GM19397 (cell line): ENCODE results near the gene EYS.
"Not testable (repeated sequence)": the region's sequence is repeated elsewhere in the genome, so short reads cannot be mapped to it uniquely, and the experiment has no call there.

Experiments used
- ATAC-seq: cut with Tn5 transposase; IDR thresholded peaks from one replicate; pipeline ENCODE4 v1.9.1; 2021; ENCODE audit warnings: mild to moderate bottlenecking, moderate library complexity; ENCODE audit not compliant: unreplicated experiment

Gene EYS

DNA sequence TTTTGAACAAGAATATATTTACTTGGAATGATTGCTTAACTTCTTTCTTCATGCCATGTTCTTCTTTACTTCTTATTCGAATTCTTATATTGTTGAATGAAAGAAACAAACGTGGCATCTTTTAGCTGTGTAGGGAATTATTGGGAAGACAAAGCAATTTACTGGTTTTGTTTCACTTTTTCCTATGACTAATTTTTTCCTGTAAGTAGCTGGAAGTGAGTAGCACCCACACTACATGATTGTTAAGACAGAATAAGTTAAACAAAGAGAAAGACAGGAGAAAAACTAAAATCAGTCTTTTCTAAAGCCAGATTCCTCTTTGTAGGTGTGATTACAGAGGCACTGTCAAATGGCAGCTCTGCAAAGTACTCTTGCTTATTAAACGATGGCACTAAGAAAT, 593.4 kb downstream of the EYS start:
- ATAC-seq: no peak

DNA sequence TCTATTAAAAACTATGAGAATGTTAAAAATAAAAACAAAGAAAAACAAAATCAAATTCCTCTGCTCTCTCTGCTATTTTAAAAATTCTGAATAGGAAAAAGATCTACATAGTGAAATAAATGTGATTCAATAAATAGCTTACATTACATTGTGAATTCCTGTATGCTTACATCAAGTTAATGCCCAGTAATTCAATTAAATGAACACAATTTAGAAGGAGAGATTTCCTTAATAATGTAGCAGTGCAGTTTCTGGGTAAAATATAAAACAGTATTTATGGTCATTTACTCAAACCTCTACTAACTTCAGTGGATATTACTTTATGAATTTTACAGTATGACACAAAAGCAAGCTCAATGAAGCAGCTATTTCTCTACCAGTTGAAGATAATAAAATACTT, 594.6 kb downstream of the EYS start:
- ATAC-seq: no peak

DNA sequence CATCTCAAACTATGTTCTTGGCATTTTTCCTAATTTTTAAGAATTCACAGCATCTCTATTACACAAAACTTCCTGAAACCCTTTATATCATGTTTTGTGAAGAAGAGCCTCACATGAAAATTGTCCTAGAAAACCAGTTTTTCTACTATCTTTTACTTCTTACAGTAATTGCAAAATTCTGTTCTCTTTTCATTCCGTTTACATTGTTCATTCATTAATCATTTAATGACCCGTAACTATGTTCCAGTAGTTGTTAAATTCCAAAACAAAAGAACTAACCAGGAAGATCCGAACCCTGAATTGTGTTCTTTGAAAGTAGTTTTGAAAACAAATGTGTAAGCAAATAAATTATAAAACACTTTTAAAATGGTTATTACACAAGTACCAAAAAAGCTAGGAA, 597.0 kb downstream of the EYS start:
- no peak for ATAC-seq

DNA sequence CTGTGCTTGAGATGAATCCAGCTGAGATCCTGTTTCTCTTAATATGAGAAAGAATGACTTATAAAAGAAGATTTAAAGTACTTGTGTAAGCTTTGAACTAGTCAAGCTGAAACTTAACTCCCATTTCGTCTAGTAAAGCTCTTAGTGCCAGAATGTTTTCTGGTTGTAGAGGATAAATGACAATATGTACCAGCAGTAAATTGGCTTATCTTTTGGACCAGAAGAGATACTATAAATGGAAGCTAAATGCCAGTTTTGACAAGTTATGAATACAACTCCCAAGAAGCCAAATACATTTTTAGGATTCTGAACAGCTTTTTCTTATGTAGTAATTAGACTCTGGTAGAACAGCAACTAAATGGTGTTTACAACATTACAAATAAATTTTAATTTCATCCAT, 608.7 kb downstream of the EYS start:
- ATAC-seq: no peak

DNA sequence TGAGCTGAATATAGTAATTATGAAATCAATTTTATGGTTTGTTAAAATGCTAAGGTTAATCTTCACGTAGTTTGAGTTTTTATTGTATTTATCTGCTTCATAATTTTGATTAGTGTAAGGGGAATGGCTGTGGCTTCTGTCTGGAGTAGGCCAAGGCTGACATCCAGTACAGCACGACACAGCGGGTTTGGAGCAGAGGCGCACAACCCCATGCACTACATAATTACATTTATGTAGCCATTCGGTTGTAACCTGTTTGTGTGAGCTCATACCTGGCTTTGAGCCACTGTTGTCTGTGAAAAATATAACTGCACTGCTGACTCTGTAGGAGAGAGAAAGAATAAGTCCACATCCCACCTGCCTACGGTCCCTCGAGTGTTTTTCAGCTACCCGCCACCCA, 615.5 kb downstream of the EYS start:
- ATAC-seq: no peak

DNA sequence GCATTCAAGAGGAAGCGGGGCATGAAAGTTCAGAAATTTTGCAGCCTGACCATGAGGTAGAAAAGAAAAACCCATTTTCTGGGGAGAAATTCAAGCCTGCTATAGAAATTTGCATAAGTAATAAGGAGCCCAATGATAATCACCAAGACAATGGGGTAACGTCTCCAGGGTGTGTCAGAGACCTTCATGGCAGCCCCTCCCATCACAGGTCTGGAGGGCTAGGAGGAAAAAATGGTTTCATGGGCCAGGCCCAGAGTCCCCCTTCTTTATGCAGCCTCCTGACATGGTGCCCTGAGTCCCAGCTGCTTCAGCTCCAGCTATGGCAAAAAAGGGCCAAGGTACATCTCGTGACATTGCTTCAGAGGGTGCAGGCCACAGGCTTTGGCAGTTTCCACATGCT, 618.5 kb downstream of the EYS start:
- ATAC-seq: no peak

DNA sequence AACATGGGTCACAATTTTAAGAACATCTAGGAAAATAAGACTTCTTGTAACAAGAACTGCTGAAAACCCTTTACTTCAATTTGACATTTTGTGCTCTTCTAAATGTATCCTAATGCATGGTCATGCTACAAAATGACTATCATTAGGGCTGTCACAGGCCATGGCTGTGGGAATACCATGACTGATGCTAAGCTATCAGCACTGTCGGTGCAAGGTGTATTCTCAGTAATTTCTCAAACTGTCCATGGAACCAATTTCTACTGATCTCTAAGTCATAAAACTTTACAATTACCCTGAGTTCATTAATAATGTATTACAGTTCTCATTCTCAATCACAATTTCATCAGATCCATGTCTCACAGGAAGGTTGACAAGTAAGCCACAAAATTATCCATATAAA, 625.3 kb downstream of the EYS start:
- no peak for ATAC-seq

DNA sequence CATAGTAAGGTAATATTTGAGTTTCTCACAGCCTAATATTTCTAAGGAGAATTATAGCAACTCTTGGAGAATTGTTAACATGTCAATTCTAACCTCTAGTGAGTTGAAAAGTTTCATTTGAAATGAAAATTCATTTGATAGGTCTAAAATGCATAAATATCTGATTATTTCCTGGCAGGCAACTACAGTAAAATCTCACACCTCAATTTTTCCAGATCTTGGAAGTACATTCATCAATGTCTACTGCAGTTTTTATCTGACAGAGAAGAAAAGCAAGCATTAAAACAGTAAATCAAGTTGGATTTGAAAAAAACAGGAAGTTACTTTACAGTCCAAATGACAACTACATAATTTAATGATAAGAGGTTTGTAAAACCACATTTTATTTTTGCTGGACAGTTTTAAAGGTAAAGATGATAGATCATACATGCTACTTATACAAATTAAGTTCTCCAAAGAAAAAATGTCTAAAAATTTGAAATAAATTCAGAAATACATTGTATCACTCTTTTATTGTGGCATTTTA, 631.3 kb downstream of the EYS start:
- no peak for ATAC-seq

DNA sequence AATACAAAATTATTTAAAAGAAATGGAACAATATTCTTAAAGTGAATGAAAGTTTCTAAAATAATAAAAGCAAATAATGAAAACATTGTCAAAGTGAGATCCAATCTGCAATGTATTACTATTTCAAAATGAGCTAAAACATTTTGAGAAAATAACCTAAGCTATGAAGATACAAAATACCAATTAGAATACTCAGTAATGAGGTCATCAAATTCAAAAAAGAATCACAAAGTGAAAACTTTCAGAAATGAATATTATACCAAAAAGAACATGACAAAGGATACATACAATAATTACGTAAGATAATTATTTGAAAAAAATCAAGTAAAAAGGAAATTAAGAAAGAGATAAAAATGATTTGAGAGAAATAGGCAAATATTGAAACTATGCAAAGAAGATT, 634.5 kb downstream of the EYS start:
- ATAC-seq: no peak

DNA sequence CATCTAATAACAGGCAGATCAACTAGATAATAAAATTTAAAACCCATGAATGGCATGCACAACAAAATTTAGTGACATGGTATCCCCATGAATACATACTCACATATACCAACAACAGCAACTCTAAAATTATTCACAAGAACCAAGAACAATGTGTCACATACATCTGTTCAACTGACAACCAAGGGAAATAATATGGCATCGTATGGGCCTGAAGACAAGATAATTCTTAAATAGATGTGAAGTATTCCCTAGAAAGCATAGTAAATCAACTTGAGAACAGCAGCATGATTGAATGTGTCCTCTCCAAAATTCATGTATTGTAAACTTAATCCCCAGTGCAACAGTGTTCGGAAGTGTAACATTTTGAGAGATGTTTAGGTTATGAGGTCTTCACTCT, 635.5 kb downstream of the EYS start:
- no peak for ATAC-seq

DNA sequence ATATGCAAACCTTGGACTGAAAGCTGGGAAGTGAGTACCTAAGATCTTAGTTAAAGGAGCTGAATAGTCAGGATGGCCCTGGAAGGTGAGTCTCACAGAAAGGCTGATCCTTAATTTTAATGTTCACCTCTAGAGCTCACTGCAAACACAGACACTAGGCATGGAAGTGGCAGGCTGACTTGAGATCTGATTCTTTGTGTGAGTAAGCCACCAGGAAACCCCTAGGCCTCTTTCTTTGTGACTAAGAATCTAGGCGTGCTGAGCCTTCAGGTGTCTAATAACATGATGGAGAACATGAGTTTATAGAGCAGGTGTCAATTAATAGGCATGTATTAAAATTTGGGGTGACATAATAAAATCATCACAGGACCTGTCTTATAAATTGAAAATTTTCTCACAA, 642.2 kb downstream of the EYS start:
- no peak for ATAC-seq

DNA sequence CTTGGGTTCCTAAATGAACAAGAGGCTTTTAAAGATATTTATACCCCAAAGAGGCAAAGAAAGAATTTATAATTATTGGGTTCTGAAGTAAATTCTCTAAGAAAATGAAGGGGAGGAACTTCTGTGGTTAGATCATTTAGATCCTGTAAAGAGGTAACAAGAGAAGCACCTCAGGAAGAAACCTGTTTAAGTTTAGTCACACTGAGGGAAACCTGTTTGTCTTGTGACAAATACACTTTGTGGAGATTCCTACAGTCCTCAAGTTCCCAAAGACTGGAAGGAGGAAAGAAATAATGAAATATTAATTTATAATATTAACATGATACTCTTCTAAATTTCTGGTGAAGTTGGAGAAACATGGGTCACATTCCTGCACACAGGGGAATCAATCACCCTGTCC, 647.5 kb downstream of the EYS start:
- no peak for ATAC-seq

DNA sequence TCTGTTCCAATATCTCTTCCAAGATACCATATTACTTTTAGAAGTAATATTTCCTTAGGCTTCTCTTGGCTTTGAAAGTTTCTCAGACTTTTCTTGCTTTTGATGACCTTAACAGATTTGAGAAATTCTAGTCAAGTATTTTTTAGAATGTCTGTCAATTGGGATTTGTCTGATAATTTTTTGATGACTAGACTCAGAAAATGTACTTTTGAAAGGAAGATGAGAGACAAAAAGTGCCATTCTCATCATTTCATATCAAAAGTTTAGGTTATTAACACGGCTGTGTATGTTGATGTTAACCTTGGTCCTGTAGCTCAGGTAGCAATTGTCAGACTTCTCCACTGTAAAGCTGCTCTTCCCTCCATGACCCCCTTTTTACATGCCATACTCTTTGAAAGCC, 651.5 kb downstream of the EYS start:
- no peak for ATAC-seq

DNA sequence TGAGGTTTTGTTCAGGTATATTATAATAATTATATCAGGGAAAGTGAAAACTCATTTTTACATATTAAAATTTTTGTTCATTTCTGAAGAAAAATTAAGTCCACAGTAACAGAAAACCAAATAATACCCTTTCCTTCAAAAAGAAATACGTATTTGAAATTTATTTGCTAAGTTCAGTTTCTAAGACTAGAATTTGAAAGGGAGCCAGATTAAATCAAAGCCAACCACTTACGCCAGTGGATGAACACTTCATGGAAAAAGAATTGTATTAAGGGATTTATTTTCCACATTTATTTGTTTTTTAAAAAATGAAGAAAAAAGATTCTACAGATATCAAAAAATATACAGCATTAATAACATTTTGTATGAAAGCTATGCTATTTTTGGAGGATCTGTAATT, 654.4 kb downstream of the EYS start:
- no peak for ATAC-seq

DNA sequence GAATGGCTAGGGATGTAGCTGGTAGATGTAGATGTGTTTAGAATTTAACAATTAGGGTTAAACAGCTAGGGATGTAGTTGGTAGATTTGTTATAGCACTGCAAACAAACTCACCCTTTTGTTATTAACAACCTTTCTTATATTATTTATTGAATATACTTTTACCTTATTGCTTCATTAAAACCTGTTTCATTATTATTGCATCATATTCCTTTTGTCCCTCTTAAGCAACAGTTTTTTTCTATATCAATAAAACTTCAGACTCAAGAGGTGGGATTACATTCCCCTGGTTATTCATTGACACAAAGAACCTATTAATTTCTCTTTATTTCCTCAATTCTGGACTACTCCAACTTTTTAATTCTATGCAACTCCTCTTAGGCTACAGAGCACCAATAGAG, 661.2 kb downstream of the EYS start:
- ATAC-seq: no peak

DNA sequence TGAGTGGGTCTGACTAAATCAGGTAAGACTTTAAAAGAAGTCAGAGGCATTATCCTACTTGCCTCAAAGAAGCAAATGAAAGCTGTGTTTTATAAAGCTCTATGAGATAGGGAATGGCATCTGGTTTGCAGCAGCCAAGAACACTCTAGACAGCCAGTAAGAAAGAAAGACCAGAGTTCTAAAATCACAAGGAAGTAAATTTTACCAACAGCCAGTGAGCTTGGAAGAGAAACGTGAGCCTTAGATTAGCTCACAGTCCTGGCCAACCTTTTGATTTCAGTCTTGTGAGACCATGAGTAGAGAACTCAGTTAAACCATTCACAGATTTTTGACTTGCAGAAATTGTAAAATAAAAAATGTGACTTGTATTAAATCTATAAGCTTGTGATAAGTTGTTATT, 693.0 kb downstream of the EYS start:
- ATAC-seq: no peak

DNA sequence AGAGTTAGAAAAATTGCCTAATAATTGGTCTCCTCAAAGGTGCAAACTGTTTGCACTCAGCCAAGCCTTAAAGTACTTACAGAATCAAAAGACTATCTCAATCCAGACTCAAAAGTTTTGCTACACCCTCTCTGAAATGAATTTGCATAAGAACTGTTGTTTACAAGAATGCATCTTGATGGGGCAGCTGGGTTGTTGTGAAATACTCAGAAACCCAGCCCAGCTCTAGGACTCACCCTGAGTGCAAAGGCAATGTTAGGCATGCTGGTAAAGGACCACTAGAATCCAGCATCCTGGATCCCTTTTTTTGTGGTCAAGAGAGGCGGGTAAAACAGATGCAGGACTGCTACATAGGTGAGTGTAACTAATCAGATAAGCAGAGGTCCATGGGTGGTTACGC, 700.2 kb downstream of the EYS start:
- no peak for ATAC-seq

DNA sequence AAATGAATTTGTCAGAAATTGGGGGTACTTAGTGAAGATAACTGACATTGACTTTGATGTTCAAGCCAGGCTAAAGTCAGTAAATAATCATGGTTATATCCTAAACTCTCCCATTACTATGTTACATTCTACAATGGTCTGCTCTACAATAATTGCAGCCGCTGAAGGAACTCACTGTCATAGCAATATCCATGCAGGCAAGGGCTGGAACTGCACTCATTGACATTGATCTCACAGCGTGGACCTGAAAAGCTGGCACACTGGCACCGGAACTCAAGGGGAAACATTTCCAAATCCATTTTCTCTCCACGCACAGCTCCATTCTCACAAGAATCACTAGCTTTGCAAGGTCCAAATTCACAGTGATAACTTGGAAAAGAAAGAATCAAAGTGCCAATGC, 702.7 kb downstream of the EYS start:
- no peak for ATAC-seq

DNA sequence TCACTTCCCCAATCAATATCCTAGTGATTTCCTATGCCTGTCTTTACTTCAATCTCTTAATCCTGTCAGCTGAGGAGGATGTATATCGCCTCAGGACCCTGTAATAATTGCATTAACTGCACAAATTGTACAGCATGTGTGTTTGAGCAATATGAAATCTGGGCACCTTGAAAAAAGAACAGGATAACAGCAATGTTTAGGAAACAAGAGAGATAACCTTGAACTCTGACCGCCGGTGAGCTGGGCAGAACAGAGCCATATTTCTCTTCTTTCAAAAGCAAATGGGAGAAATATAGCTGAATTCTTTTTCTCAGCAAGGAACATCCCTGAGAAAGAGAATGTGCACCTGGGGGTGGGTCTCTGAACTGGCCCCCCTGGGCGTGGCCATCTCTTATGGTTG, 704.1 kb downstream of the EYS start:
- not testable (repeated sequence) for ATAC-seq

DNA sequence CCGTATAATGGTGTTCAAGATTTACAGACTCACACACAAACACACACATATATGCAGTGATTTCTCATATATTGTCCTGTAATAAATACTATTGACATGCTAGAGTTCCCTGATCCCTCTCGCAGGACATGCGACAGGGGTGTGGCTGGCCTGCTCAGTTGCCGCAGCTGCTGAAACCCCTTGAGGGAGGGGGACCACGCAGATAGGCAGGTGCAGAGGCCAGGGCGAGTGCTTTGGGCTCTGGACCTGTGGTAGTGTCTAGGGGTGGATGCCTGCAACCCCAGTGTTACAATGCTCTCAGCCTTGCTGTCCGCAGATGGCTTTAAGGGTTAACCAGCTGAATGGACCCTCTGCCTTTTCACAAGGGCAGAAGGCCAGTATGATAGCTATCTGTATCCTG, 706.2 kb downstream of the EYS start:
- ATAC-seq: no peak

DNA sequence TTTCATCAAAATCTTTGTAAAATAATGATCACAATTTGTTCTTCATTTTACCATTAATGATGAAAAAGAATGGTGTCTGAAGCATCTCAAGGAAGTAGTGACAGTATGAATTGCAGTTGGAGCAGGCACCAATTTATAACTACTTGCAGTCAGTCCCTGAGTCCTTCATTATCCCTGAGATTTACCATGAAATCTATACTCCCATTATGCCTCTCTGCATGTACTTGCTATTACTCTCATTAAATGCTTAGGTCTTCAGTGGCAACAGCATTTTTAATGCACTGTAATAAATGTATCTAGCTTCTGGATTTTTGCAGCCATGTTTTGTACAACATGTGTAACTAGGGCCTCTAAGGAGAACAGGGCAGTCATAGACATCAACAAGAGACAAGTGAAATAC, 708.8 kb downstream of the EYS start:
- no peak for ATAC-seq

DNA sequence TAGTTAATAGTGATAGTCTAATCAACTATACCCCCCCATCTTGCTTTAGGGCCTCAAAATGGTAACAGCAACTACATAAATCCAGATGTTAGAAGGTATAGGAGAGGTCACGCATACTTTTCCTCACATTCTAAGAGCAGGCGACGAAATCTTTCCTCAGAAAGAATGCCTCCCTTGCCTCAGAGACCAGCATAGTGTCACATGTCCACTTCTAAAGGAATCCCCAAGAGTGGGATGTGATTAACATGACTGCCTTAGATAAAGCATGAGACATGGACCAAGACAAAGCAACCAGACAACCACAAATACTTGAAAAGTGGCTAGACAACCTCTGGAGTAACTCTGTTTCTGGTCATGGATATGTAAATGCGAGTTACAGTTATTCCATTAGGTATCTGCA, 710.7 kb downstream of the EYS start:
- no peak for ATAC-seq

DNA sequence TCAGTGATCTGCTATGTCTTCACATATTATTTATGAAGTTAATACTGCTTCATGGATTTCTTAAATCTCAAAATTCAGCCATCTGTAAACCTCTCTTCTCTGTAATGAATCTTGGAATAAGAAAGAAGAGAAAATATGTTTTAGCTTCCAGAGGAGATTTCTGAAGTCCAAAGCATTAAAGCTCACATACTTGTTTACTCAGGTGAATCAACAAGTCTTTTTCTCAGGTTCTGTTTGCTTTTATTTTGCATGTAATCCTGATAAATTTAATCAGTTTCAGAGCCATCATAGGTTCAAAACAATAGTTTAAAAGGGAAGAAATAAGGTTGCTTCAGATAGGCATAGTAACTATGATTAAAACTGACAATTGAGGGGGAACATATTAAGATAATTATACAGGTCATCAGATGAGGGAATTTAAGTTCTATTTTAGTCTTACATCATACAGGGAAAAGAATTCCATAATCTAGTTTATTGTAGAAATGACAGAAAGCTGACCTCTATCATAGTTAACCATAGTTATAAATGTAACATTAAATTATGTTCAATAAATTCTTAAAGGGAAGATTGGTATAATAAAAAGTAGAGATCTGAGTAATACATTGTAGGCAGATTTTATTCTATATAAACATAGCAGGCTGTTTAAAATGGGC, 716.2 kb downstream of the EYS start:
- ATAC-seq: no peak
